DOHH2 (cell line): ENCODE measurements around the gene SLX4IP.
"Not testable (repeated sequence)": the region's sequence is repeated elsewhere in the genome, so short reads cannot be mapped to it uniquely, and the experiment has no call there.

Source experiments
- EZH2phosphoT487 ChIP-seq: fragments of 200-600 bp; sonication (generic); IDR thresholded peaks from 2 replicates; pipeline ENCODE4 v1.6.1; 2017; ENCODE audit warnings: borderline replicate concordance, mild to moderate bottlenecking, antibody characterized with exemption, low read length, moderate library complexity, mixed read lengths
- TF ChIP-seq, protein P1 (sequence below): fragments of 200-600 bp; sonication (generic); IDR thresholded peaks from one replicate; pipeline ENCODE4 v1.5.1; 2014; ENCODE audit warnings: antibody characterized with exemption, mild to moderate bottlenecking, low read depth, low read length; ENCODE audit not compliant: poor library complexity, severe bottlenecking

DNA sequence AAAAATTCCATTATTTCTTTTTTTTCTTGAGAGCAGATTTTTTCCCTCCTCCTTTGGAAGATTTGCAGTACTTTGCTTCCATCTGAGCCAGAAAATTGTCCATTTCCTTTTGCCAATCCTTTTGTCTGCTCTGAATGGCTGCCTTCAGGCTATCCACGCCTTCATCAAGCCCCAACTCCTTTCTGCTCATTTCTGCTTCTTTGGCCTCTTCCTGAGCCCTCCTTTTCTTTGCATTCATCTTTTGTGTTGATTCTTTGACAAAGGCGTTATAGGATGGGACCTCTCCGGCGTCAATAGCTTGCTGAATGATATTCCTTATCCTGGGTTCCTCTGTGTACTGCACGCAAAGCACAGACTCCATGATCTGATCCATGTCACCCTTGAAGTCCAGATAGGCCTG, 178.3 kb downstream of the SLX4IP start:
- TF ChIP-seq, protein P1, sequence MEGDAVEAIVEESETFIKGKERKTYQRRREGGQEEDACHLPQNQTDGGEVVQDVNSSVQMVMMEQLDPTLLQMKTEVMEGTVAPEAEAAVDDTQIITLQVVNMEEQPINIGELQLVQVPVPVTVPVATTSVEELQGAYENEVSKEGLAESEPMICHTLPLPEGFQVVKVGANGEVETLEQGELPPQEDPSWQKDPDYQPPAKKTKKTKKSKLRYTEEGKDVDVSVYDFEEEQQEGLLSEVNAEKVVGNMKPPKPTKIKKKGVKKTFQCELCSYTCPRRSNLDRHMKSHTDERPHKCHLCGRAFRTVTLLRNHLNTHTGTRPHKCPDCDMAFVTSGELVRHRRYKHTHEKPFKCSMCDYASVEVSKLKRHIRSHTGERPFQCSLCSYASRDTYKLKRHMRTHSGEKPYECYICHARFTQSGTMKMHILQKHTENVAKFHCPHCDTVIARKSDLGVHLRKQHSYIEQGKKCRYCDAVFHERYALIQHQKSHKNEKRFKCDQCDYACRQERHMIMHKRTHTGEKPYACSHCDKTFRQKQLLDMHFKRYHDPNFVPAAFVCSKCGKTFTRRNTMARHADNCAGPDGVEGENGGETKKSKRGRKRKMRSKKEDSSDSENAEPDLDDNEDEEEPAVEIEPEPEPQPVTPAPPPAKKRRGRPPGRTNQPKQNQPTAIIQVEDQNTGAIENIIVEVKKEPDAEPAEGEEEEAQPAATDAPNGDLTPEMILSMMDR, result not testable (repeated sequence)
- not testable (repeated sequence) for TF ChIP-seq EZH2phosphoT487
